Activated T-cell treated with anti-CD3 and anti-CD28 coated beads, Interleukin-2, amount 50 U/mL, for 24 hours (primary cell): ENCODE results near the gene TAS2R50.

ENCODE experiments used
- DNase-seq: peaks from one replicate; pipeline ENCODE4 v3.0.0-alpha.2; 2020
- H3K27ac Mint-ChIP-seq: 2 replicates; pipeline ENCODE4 v1.8.0; 2020; ENCODE audit warnings: mild to moderate bottlenecking, mixed read lengths
- H3K27me3 Mint-ChIP-seq: 2 replicates; pipeline ENCODE4 v1.8.0; 2020; ENCODE audit warnings: mixed read lengths
- H3K36me3 Mint-ChIP-seq: 2 replicates; pipeline ENCODE4 v1.8.0; 2020; ENCODE audit warnings: low read depth, mixed read lengths
- H3K4me1 Mint-ChIP-seq: 2 replicates; pipeline ENCODE4 v1.8.0; 2020; ENCODE audit warnings: low read depth, mixed read lengths
- H3K4me3 Mint-ChIP-seq: 2 replicates; pipeline ENCODE4 v1.8.0; 2020; ENCODE audit warnings: mild to moderate bottlenecking, moderate library complexity, mixed read lengths
- H3K9me3 Mint-ChIP-seq: 2 replicates; pipeline ENCODE4 v1.8.0; 2020; ENCODE audit warnings: mixed read lengths

TAS2R50 gene

GRCh38 chr12:10968765-10969456 is 17.8 kb downstream of the TAS2R50 start:
- Mint-ChIP-seq H3K27me3 (no peaks in the 10 kb centered on the region), H3K36me3 (peaks cover 23% of the 10 kb centered on the region), H3K4me1 (peaks cover 5% of the 10 kb centered on the region), H3K9me3 (no peaks in the 10 kb centered on the region), H3K4me3 (no peak overlapping the region), H3K27ac (no peak overlapping the region)
- no peak for DNase-seq

GRCh38 chr12:10967409-10967808 is 19.3 kb downstream of the TAS2R50 start:
- H3K27ac Mint-ChIP-seq = no peak overlapping the region
- no peak overlapping the region for H3K4me3 Mint-ChIP-seq
- DNase-seq = no peak
- no peaks in the 10 kb centered on the region for H3K27me3 Mint-ChIP-seq
- H3K9me3 Mint-ChIP-seq = no peaks in the 10 kb centered on the region
- peaks cover 6% of the 10 kb centered on the region for H3K4me1 Mint-ChIP-seq
- peaks cover 24% of the 10 kb centered on the region for H3K36me3 Mint-ChIP-seq

GRCh38 chr12:10966314-10966713 is 20.4 kb downstream of the TAS2R50 start:
- DNase-seq = no peak
- no peak overlapping the region for H3K27ac Mint-ChIP-seq
- no peaks in the 10 kb centered on the region for H3K27me3 Mint-ChIP-seq
- H3K4me1 Mint-ChIP-seq = peaks cover 14% of the 10 kb centered on the region
- H3K9me3 Mint-ChIP-seq = no peaks in the 10 kb centered on the region
- peaks cover 29% of the 10 kb centered on the region for H3K36me3 Mint-ChIP-seq
- no peak overlapping the region for H3K4me3 Mint-ChIP-seq

- H3K27ac Mint-ChIP-seq = no peak overlapping the region
- DNase-seq = no peak
- no peak overlapping the region for H3K4me3 Mint-ChIP-seq
- peaks cover 22% of the 10 kb centered on the region for H3K4me1 Mint-ChIP-seq
- peaks cover 29% of the 10 kb centered on the region for H3K36me3 Mint-ChIP-seq
- H3K27me3 Mint-ChIP-seq = no peaks in the 10 kb centered on the region
- H3K9me3 Mint-ChIP-seq = no peaks in the 10 kb centered on the region
Observed at GRCh38 chr12:10965476-10965875, 21.2 kb downstream of the TAS2R50 start.

DNA sequence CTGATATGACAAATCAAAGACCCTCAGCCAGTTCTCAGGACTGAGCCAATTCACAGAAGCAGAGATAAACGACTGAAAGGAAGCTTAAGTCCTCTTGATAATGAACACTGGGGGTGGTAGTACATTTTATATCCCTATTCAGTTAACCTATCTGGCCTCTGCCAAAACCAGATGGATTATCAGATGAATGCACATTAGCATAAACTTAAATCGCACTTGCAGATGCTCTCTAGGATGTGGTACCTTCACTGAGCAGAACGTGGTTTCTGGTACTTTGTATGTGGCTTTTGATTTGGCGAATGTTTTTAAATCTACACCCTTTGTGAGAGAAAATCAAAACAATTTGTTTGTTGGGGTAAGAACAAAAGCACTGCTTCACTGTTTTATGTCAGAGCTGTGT is 26.5 kb downstream of the TAS2R50 start:
- peaks cover 40% of the 10 kb centered on the region for H3K36me3 Mint-ChIP-seq
- no peak for DNase-seq

DNA sequence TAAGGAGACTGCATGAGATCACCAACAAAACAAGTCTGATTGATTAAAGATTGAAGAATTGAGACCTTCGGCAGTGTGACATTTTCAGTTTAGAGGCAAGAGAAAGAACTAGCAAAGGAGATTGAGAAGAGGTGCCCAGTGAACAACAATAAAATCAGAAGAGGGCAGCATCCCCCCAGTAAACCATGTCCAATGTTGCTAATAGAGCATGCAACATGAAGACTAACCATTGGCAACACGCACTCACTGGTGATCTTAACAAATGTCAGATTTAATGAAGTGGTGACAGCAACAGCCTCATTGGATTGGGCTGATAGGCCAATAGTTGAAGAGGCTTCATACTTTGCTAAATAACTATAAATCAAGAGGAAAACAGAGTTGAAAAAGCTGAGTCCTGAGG is 26.9 kb downstream of the TAS2R50 start:
- no peak overlapping the region for H3K4me3 Mint-ChIP-seq
- no peaks in the 10 kb centered on the region for H3K27me3 Mint-ChIP-seq
- peaks cover 21% of the 10 kb centered on the region for H3K9me3 Mint-ChIP-seq
- H3K4me1 Mint-ChIP-seq = peaks cover 43% of the 10 kb centered on the region
- peaks cover 43% of the 10 kb centered on the region for H3K36me3 Mint-ChIP-seq
- no peak for DNase-seq
- H3K27ac Mint-ChIP-seq = no peak overlapping the region

More for the DNA sequence above, 26.5 kb downstream of the TAS2R50 start:
- Mint-ChIP-seq H3K4me1 (peaks cover 43% of the 10 kb centered on the region), H3K4me3 (no peak overlapping the region), H3K27me3 (no peaks in the 10 kb centered on the region), H3K27ac (no peak overlapping the region), H3K9me3 (peaks cover 17% of the 10 kb centered on the region)

DNA sequence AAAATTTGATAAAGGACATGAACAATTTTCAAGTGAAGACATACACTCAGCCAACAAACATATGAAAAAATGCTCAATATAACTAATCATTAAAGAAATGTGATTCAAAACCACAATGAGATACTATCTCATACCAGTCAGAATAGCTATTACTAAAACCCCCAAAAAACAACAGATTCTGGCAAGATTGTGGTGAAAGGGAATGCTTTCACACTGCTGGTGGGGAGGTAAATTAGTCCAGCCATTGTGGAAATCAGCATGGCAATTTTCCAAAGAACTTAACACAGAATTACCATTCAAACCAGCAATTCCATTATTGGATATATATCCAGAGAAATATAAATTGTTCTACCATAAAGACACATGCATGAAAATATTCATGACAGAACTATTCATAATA is 29.0 kb downstream of the TAS2R50 start:
- Mint-ChIP-seq H3K36me3 (peaks cover 44% of the 10 kb centered on the region), H3K4me3 (no peak overlapping the region), H3K4me1 (peaks cover 48% of the 10 kb centered on the region), H3K27ac (no peak overlapping the region), H3K27me3 (no peaks in the 10 kb centered on the region), H3K9me3 (peaks cover 22% of the 10 kb centered on the region)
- no peak for DNase-seq

DNA sequence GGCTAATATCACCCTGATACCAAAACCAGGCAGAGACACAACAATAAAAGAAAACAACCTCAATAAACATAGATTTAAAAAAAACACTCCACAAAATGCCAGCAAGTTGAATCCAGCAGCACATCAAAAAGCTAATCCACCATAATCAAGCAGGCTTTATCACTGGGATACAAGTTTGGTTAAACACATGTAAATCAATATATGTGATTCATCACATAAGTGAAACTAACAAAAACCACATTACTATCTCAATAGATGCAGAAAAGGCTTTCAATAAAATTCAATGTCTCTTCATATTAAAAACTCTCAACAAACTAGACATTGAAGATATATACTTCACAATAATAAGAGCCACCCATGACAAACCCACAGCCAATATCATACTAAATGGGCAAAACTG is 30.6 kb downstream of the TAS2R50 start:
- Mint-ChIP-seq H3K9me3 (peaks cover 23% of the 10 kb centered on the region), H3K4me1 (peaks cover 36% of the 10 kb centered on the region), H3K4me3 (no peak overlapping the region), H3K27me3 (no peaks in the 10 kb centered on the region), H3K36me3 (peaks cover 47% of the 10 kb centered on the region), H3K27ac (no peak overlapping the region)
- no peak for DNase-seq

DNA sequence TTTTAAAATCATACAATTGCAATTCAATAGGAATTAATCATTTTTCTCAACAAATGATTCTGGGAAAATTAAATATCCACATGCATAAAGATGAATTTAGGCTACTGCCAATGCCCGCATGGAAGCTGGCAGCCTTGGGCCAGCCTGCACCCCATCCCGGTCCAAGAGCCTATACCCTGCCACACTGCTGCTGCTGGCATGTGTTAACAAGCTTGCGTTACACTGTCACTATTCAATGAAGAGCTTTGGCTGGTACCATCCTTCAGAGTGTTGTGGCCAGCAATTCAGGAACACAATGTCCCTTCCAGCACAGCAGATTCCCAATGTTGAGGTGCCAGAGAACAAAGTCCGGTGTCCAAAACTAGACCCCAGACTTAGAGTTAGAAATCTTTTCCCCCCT is 34.1 kb downstream of the TAS2R50 start:
- H3K36me3 Mint-ChIP-seq = peaks cover 56% of the 10 kb centered on the region
- H3K27ac Mint-ChIP-seq = no peak overlapping the region
- H3K4me1 Mint-ChIP-seq = peaks cover 19% of the 10 kb centered on the region

GRCh38 chr12:10943167-10943566 is 43.5 kb downstream of the TAS2R50 start:
- DNase-seq = no peak
- Mint-ChIP-seq H3K27ac (no peak overlapping the region), H3K36me3 (peaks cover 7% of the 10 kb centered on the region), H3K4me1 (peaks cover 8% of the 10 kb centered on the region), H3K27me3 (no peaks in the 10 kb centered on the region), H3K9me3 (peaks cover 13% of the 10 kb centered on the region), H3K4me3 (no peak overlapping the region)

More for the DNA sequence above, 34.1 kb downstream of the TAS2R50 start:
- no peak for DNase-seq
- no peaks in the 10 kb centered on the region for H3K27me3 Mint-ChIP-seq
- no peak overlapping the region for H3K4me3 Mint-ChIP-seq
- peaks cover 24% of the 10 kb centered on the region for H3K9me3 Mint-ChIP-seq

DNA sequence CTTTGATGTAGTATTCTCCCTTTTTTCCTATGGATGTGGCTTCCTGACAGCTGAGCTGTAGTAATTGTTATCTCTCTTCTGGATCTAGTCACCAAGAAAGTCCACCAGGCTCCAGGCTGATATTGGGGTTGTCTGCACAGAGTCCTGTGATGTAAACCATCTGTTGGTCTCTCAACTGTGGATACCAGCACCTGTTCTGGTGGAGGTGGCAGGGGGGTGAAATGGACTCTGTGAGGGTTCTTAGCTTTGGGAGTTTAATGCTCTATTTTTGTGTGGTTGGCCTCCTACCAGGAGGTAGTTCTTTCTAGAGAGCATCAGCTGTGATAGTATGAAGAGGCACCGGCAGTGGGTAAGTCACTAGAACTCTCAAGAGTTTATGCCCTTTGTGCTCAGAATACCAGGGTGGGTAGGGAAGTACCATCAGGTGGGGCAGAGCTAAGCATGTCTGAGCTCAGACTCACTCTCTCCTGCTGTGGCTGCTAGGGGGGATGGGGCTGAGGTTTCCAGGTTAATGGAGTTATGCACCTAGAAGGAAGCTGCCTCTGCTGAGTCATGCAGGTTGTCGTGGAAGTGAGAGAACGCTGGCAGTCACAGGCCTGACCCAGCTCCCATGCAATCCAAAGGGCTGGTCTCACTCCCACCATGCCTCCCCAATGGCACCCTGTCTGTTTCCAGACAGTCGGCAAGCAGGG is 44.6 kb downstream of the TAS2R50 start:
- DNase-seq = no peak
- Mint-ChIP-seq H3K36me3 (peaks cover 2% of the 10 kb centered on the region), H3K27me3 (no peaks in the 10 kb centered on the region), H3K4me3 (no peak overlapping the region), H3K4me1 (peaks cover 8% of the 10 kb centered on the region), H3K9me3 (peaks cover 12% of the 10 kb centered on the region), H3K27ac (no peak overlapping the region)

GRCh38 chr12:10941369-10941768 is 45.3 kb downstream of the TAS2R50 start:
- Mint-ChIP-seq H3K9me3 (peaks cover 5% of the 10 kb centered on the region), H3K4me1 (peaks cover 8% of the 10 kb centered on the region), H3K27ac (no peak overlapping the region), H3K27me3 (no peaks in the 10 kb centered on the region), H3K36me3 (peaks cover 2% of the 10 kb centered on the region), H3K4me3 (no peak overlapping the region)
- no peak for DNase-seq

GRCh38 chr12:10940389-10940788 is 46.3 kb downstream of the TAS2R50 start:
- Mint-ChIP-seq H3K27ac (no peak overlapping the region), H3K4me1 (peaks cover 8% of the 10 kb centered on the region), H3K36me3 (peaks cover 2% of the 10 kb centered on the region), H3K4me3 (no peak overlapping the region), H3K27me3 (no peaks in the 10 kb centered on the region), H3K9me3 (no peaks in the 10 kb centered on the region)
- DNase-seq = no peak

GRCh38 chr12:10939163-10939562 is 47.5 kb downstream of the TAS2R50 start, which contains the start of gene TAS2R14:
Gene TAS2R14 (minus strand): TSS chr12:10939263. CDS start chr12:10939207, 56 bp downstream.
- no peak within 1 kb of the TSS for H3K27ac Mint-ChIP-seq
- peaks cover 8% of the 10 kb centered on the region for H3K4me1 Mint-ChIP-seq
- no peaks in the 10 kb centered on the region for H3K27me3 Mint-ChIP-seq
- H3K9me3 Mint-ChIP-seq = no peaks in the 10 kb centered on the region
- no peak for DNase-seq
- H3K36me3 Mint-ChIP-seq = peaks cover 2% of the 10 kb centered on the region
- no peak within 1 kb of the TSS for H3K4me3 Mint-ChIP-seq

DNA sequence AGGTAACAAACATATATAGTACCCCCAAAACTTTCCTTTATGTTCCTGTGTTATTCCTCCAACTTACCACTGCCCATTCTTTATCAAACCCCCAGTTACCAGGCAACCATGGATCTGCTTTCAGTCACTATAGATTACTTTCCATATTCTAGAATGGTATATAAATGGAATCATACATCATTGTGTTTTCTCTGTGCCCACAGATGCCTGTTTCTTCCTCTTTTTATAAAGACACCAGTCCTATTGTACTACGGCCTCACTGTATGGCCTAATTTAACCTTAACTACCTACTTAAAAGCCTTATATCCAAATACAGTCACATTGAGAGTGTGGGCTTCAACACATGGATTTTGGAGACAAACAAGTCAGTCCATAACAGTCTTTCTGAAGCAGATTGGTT is 50.2 kb downstream of the TAS2R50 start:
- H3K4me3 Mint-ChIP-seq = no peak overlapping the region
- no peak for DNase-seq
- no peak overlapping the region for H3K27ac Mint-ChIP-seq
- H3K36me3 Mint-ChIP-seq = peaks cover under 1% of the 10 kb centered on the region
- no peaks in the 10 kb centered on the region for H3K27me3 Mint-ChIP-seq
- no peaks in the 10 kb centered on the region for H3K4me1 Mint-ChIP-seq
- no peaks in the 10 kb centered on the region for H3K9me3 Mint-ChIP-seq
